ENCODE measurements around the gene GRIK4. TPM values are rescaled to one million over a fixed set of nuclear protein-coding genes. Genes with fewer than 3 reads are reported as not detected.

Gene GRIK4
- total RNA-seq, 1 donor from 2014 or later: 0.11 TPM

DNA sequence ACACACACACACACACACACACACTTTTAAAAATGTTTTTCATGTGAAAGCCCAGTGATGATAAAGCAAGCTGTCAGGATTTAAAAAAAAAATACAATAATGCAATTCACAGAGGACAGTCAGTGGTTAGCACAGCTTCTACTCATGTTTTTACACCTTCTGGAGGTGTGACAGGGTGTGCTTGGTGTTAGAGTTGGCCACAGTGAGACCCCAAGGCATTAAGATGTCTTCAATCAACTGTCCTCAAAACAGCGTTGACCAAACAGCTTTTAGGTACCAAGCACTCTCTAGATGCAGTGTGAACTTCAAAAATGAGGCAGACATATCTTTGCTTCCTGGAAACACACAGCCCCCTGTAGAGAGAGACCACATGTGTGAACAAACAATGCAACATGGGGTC, 346.0 kb downstream of the GRIK4 start:
- ATAC-seq (ENCODE audit: poor library complexity) (no peak), DNase-seq (no peak)
- intact Hi-C loops (cut with DNase I): no loop called here

DNA sequence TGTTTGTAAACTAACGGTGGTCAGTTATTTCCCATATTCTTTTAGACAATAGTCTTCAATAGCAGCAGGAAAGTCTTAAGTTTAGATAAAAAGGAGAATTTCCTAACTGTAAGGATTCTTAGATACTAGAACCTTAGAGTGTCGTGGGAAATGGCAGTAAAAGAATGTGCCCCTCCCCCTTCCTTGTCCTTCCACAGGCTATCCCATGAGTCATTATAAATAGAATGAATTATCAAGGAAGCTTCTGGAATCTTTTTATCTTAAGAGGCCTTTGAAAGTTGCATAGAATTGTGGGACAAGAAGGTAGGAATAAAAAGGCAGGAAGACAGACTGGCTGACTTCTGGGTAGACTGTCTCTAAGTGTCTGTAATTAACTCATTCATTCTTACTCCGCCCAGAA, 347.2 kb downstream of the GRIK4 start:
- DNase-seq (no peak), ATAC-seq (ENCODE audit: poor library complexity) (no peak)
- intact Hi-C loops (cut with DNase I): no loop called here

DNA sequence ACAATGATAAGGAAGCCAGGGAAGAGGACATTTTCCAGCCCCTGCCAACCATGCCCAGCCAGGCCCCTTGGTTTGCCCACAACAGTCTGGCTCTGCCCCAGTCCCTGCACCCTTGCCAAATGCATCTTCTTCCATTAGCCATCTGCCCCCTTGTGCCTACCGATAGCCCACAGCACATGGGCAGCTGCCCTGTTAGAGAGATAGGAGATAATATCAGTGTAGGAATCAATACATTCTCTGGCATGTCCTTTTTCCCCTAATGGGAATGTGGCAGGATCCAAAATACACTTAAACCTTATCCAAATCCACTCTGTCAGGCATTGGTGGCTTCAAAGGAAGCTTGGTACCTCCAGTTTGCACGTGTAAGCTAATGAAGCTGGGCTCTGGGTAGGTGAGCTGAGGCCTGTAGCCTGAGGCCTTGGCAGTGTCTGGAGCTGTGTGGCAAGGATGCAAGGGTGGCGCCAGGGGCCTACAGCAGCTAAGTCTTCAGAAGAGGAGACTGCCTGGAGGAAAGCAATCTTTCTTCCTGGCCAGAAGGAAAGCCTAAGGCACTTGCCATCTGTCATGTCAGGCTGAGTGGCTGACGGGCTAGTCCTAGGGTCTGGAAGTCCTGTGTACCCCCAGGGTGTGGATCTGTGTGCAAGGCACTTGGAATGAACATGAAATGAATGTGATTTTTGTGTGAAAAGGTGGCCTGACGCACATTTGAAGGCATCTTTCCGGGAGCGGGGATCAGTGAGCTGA, 348.2 kb downstream of the GRIK4 start:
- ATAC-seq (ENCODE audit: poor library complexity) (no peak), DNase-seq (no peak)
- intact Hi-C loops (cut with DNase I): no loop called here

DNA sequence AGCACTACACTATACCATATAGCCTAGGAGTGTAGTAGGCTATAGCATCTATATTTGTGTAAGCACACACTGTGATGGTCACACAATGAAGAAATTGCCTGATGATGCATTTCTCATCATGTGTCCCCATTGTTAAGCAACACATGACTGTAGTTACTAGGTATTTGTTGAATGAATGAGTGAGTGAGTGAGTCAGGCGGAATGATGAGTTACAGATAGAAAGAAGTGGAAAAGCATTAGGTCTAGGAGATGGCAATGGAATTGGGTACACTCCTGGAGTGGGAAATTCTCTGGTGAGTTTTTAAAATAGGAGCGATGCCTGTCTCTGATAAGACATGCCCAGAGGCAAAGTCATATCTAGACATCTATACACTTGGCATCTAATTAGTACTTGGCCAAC, 351.8 kb downstream of the GRIK4 start:
- ATAC-seq (ENCODE audit: poor library complexity) (no peak), DNase-seq (no peak)
- intact Hi-C loops (cut with DNase I): no loop called here

DNA sequence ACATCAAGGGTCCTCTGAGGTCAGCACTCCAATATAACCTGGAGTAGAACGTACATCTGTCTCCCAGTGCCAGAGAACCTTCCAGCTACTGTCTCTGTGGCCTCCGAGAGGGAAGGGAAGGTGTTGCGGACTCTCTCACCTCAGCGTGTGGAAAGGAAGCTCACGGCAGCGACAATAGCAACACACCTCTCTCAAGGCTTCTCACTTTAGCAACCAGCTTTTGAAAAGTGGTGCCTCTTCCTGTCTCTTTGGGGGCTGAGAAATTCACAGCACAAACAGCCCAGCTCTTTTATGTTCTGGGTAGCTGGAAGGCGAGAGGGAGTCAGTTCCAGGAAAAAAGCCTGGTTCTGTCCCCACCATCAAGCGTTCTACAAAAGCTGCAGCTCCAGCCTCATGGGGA, 355.5 kb downstream of the GRIK4 start:
- intact Hi-C loops (cut with DNase I): no loop called here
- ATAC-seq (ENCODE audit: poor library complexity) (no peak), DNase-seq (no peak)

DNA sequence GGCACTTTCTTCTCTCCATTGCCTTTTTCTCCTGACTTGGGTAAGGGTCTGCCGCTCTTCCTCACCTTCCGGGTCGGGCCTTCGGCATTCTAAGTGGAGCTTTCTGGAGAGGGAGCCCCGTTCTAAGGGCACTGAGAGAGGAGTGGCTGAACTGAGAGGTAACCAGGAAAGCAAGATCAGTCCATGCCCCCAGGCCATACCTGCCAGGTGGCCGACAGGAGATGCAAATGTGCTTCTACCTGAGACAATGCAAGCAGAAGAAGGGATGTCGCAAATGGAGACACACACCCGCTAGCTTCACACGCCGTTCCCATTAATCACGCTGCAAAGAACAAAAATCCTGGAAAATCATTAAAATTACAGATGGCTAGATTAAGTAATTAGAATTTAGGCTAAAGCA, 356.0 kb downstream of the GRIK4 start:
- no peak for DNase-seq

DNA sequence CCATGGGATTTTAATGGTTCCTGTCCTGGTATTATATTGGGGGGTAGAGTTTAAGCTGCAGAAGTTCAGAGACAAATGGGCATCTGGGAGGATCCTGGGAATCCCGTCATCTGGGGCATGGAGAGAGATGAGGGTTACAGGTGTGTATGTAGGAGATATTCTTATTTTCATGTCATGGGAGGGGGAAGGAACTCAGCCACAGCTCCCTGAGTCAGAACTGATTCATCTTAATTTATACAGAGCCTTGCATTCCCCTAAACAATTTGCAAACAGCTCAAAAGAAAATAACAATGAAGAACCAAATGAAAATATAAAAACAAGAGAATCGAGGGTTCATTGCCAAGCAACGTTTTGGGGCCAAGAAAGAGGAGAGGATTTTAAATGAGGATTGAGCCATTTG, 356.4 kb downstream of the GRIK4 start:
- no peak for ATAC-seq (ENCODE audit: poor library complexity)
- DNase-seq: no peak
- intact Hi-C loops (cut with DNase I): no loop called here

More for the DNA sequence above, 356.0 kb downstream of the GRIK4 start:
- no peak for ATAC-seq (ENCODE audit: poor library complexity)
- intact Hi-C loops (cut with DNase I): no loop called here

DNA sequence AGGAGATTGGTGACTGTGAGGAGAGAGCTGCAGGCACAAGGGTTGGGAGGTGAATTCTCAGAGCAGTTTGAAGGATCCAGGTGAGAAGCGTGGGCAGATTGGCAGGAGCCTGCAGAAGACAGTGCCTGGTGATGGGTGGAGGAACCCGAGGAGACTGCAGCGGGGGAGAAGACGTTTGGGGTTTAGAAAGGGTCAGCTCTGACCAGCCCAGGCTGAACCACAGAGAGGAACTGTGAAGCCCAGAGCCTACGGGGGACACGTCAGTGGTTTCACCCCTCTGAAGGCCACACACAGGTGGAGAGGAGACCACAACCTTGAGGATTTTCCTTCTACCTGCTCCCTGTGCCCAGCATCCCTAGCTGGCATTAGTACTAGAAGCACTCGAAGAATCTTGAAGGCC, 357.5 kb downstream of the GRIK4 start:
- intact Hi-C loops (cut with DNase I): no loop called here
- DNase-seq (no peak), ATAC-seq (ENCODE audit: poor library complexity) (no peak)

DNA sequence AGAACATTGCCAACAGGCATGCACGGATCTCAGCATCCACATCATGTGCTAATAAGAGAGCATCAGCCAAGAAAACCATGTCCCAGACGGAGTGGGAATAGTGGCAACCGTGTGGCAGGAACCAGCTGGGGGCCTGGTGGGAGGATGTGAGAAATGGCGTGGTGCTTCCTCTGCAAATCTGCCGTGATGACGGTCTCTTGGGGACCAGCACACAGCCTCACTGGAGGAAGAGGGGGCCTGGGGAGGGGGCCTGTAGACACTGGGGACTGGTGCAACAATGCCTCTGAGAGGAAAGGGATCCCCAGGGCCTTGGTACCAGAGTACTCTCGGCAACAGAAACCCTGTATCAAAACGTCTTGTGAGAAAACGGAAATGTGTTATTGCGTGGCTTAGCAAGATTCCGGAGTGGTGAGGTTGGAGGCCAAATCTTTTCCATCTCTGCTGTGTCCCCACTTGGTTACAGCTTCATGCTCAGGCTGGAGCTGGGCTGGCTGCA, 358.0 kb downstream of the GRIK4 start:
- ATAC-seq (ENCODE audit: poor library complexity) (no peak), DNase-seq (no peak)
- intact Hi-C loops (cut with DNase I): no loop called here

DNA sequence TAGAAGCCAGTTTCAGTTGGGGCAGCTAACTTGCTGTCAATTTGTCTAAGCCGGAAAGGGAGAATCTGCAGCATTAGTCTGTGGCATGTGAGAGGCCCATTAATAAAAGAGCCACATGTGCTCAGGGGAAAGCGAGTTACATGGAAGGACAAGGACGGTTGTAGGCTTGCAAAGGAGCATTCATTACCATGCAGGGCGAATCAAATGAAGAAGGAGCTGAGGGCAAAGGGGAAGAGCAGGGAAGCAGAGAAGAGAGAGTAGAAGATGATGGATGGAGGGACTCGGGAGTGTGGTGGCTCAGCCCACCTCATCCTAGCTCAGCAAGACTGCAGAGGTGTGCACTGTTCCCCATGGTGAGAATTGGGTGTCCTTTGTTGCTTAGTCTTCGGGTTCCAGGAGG, 359.6 kb downstream of the GRIK4 start:
- ATAC-seq (ENCODE audit: poor library complexity) (no peak), DNase-seq (no peak)
- intact Hi-C loops (cut with DNase I): no loop called here

DNA sequence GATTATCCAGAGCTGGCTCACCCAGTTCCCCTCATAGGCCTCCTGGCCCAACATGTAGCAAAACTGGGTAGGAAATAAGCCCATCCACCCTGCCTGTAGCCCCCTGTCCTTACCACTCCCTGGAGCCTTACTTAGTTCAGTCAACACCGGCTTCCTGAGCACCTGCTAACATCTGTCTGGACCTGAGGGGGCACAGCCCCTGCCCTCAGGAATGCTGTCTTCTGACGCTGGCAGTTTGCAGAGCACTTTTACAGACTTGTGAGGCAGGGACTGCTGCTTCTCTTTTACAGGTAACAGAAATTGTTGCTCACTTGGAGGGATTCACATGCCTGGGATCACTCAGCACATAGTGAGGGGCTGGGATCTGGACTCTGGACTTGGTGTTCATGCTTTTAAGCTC, 360.4 kb downstream of the GRIK4 start:
- no peak for ATAC-seq (ENCODE audit: poor library complexity)
- intact Hi-C loops (cut with DNase I): no loop called here
- DNase-seq: no peak

DNA sequence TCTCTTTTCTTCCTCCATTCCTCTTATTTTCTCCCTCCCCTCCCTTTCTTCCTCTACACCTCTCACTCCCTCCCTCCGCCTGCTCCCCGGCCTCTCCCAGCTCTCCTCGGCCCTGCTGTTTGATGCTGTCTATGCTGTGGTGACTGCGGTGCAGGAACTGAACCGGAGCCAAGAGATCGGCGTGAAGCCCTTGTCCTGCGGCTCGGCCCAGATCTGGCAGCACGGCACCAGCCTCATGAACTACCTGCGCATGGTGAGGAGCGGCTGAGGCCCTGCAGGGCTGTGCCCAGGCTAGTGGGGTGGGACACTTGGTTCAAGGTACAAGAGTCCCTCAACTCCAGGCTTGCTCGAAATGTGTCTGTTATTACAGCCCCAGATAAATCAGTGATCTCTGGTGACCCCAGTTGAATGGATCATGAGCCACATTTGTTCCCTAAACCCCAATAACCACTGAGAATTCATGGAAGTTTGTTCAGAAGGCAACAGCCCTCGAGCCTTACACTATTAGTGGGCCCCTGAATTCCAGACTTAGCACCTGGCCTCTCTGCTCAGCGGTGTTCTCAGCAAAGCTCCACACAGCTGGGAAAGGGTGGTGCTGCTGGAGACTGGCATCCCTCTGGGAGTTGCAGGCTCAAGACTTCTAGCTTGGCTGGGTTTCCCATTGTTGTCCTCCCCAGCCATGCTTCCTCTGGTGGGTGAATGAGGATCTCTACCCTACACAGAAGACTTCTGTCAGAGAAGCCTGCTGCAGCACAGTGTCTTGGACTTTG, 362.6 kb downstream of the GRIK4 start:
- intact Hi-C loops (cut with DNase I): no loop called here
- no peak for DNase-seq
- no peak for ATAC-seq (ENCODE audit: poor library complexity)

DNA sequence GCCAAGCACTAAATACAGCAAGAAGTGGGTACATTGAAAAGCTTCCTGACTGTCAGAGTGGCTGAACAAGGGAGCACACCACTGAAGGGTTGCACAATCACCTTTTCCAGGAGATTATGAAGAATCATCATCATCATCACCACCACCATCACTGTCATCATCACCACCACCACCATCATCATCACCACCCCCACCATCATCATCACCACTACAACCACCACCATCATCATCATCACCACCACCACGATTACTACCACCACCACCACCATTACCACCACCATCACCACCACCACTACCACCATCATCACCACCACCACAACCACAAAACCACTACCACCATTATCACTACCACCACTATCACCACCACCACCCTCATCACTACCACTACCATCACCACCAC, 364.4 kb downstream of the GRIK4 start:
- DNase-seq (no peak), ATAC-seq (ENCODE audit: poor library complexity) (no peak)
- intact Hi-C loops (cut with DNase I): no loop called here

DNA sequence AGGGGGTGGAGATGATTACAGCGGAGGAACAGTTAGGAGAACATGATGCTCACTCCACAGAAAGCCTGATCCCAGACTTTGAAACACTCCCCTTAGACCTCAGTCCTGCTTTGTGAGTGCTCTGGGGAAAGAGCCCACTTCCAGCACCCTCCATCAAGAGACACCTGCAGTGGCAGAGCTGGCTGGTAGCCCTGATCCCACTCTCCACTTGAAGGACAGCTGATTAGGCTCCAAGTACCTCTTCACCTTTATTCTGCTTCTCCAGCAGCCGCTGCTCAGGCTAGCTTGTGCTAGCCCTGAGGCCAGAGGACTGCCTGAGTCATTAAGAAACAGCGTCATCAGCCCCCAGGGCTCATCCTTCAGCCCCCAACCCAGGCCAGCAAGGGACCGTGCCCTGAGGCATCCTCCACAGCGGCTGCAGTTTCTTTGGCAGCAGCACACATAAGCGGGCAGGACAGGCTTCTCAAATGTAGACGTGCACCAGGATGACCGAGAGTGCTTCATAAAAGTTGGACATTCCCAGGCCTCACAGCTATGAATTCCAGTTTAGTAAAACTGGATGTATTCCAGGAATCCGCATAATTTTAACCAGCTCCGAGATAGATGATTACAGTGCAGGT, 366.3 kb downstream of the GRIK4 start:
- DNase-seq (no peak), ATAC-seq (ENCODE audit: poor library complexity) (no peak)
- intact Hi-C loops (cut with DNase I): no loop called here

DNA sequence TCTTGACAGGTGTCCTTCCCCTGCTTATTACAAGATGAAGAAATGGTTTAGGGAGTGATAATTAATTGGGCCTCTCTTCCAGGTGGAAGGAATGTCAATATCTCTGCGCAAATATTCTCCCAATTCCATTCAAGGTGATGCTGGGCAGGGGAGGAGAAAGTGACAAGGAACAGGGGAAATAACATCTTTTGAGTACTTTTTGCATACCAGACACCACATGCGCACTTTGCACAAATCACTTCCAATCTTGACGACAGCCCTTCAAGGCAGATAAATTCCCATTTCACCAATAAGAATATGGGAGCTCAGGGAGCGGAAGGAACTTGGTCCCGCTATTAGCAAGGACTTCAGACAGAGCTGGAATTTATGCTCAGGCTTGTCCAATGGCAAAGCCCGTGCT, 367.2 kb downstream of the GRIK4 start:
- ATAC-seq (ENCODE audit: poor library complexity) (no peak), DNase-seq (no peak)
- intact Hi-C loops (cut with DNase I): no loop called here

DNA sequence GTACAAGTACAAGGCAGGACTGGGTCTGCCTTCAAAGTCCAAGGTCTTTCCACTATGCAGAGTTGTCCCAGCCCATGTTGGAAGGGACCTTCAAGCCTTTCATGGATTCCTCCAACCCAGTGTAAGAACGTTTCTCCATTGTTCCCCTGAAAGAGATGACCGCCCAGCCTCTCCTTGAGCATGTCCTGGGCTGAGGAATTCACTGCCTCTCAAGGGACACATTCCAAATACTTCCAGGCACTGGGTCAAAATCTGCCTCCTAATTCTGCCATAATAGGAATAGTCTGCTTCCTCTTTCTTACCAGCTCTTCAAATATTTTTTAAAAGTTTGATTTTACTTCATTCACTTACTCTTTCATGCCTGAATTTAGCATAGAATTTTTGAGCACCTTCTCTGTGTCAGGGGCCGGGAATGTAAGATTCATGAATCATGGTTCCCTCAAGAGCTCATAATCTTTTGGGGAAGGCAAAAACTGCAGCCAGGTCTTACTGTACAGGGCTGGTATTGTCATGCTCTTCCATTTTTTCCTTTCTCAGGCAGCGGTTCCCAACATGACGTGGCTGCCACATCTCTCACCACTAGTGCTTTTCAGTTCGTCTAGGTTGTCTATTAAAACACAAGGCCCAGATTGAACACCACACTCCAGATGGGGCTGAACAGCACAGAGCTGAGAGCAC, 369.1 kb downstream of the GRIK4 start:
- no peak for ATAC-seq (ENCODE audit: poor library complexity)
- intact Hi-C loops (cut with DNase I): no loop called here
- DNase-seq: no peak

DNA sequence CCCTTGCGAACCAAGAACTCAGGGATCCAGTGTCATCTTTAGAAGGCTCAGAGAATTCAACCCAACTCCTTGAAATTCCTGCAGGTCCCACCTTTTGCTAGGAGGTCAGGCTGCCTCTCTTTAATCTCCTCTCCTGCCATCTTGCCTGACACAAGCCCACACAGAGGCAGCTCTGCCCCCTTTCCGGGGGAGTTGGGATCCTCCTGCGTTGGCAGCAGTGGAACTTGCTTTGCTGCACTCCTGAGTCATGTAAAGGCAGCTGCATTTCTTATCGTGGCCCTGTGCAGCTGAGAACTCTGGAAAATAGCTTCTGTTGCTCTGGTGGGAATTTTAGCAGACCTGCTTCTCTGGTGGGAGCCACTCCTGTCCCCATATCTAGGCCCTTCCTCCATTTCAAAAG, 370.0 kb downstream of the GRIK4 start:
- DNase-seq (no peak), ATAC-seq (ENCODE audit: poor library complexity) (no peak)
- intact Hi-C loops (cut with DNase I): no loop called here

DNA sequence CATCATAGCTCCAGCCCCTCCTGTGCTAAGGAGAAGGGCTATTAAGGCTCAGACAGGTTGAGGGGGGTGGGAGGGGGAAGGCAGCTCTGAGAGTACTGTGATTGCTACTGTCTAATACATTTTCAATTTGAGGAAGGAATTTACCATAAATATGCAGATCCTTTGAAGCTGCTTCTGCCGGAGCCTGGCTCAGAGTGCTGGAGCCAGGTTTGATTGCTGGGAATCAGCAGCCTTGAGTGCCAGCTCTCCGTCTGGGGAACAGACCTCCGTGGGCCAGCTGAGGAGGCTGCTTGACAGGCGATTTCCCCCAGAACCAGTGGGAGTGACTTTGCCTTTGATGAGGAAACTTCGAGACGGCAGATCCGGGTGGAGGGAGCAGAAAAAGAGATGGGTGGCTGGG, 370.6 kb downstream of the GRIK4 start:
- ATAC-seq (ENCODE audit: poor library complexity): no peak
- intact Hi-C loops (cut with DNase I): no loop called here
- DNase-seq: no peak

DNA sequence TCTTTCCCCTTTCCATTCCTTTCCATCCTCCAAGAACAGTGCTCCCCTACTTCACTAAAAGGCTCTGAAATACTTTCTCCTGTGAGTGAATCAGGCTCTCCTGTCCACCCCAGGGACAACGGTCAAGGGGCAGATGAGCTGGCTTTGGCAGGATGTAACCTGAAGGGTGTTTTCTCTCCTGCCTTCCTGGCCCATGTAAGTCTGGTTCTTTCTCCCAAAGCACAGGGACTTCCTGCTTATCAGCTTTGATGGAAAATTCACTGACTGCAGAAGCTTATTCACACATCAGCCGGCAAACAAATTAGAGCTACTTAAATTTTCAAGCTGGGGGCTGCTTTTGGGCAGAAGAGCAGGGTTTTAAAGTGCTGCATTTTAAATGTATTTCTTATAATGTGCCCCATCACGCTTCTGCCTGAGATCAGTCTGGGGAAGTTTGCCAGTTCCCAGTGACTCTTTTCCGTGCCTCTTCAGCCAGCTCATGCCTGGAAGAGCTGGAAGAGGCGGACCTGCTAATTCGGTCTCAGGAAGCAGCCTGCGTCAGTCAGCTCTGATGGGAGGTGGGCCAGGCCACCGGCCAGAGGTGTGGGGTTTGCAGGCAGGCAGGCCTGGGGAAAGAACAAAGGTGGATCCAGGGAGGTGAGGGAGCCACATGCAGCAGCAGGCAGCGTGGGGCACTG, 372.0 kb downstream of the GRIK4 start:
- ATAC-seq (ENCODE audit: poor library complexity): peak; percentile 86
- DNase-seq: peak; percentile 62
- intact Hi-C loops (cut with DNase I): no loop called here
